Measurements from ENCODE around the gene KISS1. TPM values are rescaled to one million over a fixed set of nuclear protein-coding genes. Genes with fewer than 3 reads are reported as not detected.

KISS1 gene
- total RNA-seq, 2 experiments from 2014 or later, result not detected

DNA sequence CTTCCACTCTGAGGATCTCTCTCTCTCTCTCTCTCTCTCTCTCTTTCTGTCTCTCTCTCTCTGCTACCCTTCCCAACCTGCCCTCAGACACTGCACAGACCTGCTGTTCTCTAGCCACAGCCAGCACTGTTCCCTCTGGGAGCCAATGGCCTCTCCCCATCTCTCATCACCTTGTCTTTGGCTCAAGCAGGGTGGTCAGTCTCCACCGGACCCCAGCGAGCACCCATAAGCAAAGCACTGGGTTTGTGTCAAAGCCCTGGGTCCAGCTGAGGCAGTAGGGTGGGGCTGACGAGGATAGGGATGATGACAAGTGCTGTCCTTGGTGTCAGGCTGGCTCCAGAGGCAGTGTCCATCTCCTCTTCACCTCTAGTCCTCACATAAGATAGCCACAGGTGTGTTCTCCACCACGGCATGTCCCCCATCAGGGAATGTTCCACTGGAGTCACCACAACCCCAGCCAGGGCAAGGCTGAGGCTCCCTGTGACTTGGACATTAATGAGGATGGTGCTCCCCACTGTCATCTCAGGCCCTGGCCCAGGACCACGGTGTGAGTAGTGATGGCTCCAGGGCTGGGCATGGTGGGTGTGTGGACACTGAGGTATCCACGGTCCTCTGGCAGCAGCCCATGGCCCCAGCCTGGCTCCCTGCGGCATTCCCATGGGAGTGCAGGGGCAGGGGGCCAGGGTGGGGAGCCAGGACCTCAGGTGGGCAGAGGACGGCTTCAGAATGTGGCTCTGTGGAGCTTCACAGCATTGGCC lies 25.9 kb upstream of the KISS1 start:
- no peaks in the 10 kb centered on the region for H3K9me2 ChIP-seq (ENCODE audit: insufficient read depth, low read length)
- H3K36me3 ChIP-seq (ENCODE audit: insufficient read depth, low read length), result no peaks in the 10 kb centered on the region
- intact Hi-C loops (cut with micrococcal nuclease; ENCODE audit: unreplicated experiment), result no loop called here
- BruUV-seq (replicated peaks), result no TSS peak
- TF ChIP-seq, protein P1, sequence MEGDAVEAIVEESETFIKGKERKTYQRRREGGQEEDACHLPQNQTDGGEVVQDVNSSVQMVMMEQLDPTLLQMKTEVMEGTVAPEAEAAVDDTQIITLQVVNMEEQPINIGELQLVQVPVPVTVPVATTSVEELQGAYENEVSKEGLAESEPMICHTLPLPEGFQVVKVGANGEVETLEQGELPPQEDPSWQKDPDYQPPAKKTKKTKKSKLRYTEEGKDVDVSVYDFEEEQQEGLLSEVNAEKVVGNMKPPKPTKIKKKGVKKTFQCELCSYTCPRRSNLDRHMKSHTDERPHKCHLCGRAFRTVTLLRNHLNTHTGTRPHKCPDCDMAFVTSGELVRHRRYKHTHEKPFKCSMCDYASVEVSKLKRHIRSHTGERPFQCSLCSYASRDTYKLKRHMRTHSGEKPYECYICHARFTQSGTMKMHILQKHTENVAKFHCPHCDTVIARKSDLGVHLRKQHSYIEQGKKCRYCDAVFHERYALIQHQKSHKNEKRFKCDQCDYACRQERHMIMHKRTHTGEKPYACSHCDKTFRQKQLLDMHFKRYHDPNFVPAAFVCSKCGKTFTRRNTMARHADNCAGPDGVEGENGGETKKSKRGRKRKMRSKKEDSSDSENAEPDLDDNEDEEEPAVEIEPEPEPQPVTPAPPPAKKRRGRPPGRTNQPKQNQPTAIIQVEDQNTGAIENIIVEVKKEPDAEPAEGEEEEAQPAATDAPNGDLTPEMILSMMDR (conservative IDR thresholded peaks at IDR 0.05; ENCODE audit: low read length), result no peak
- no peak for TF ChIP-seq EZH2phosphoT487 (IDR thresholded peaks at IDR 0.05; ENCODE audit: borderline replicate concordance, low read depth, low read length)
- ChIA-PET POLR2A (interaction anchor here (0.7 kb wide), 1 partner anchor 103 kb away, joined by 4 read pairs; no protein-coding TSS in a partner anchor), CTCF (ENCODE audit: unreplicated experiment) (no interaction called here)
- H3K4me1 ChIP-seq (ENCODE audit: insufficient read depth, low read length, poor library complexity, severe bottlenecking), result no peaks in the 10 kb centered on the region
- no peak overlapping the region for H3K4me3 ChIP-seq (ENCODE audit: low read depth, low read length, poor library complexity, severe bottlenecking)
- no peak overlapping the region for H2AFZ ChIP-seq (ENCODE audit: low read length)
- no peaks in the 10 kb centered on the region for H4K20me1 ChIP-seq (ENCODE audit: insufficient read depth, low read length)
- no peak overlapping the region for H3K27ac ChIP-seq (ENCODE audit: low read depth, low read length, poor library complexity, severe bottlenecking)
- DNase-seq (ENCODE audit: low spot score), result no peak
- no peaks in the 10 kb centered on the region for H3K79me2 ChIP-seq (ENCODE audit: insufficient read depth, low read depth, low read length)
- no peak overlapping the region for H3K4me2 ChIP-seq (ENCODE audit: low read length)
- H3K9me3 ChIP-seq (ENCODE audit: low read length), result no peaks in the 10 kb centered on the region

DNA sequence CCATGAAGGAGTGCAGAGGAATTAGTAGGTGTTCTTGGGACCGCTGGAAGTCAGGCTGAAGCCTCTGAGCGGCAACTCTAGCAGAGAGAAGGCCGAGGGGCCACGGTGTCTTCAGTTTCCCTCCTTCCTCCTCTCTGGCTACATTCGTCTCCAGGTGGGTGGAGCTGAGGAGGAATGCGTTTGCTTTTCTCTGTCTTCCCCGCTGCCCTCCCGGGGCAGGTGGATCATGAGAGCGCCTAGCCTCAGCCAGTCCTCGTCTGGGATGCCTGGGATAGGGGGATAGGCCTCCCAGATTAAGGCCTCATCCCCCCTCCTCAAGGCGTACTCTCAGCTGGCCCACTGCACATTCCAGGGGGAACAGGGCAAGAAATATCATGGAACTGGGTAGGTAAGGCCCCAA lies 25.0 kb upstream of the KISS1 start:
- POLR2A ChIA-PET, result no interaction called here
- no peaks in the 10 kb centered on the region for H4K20me1 ChIP-seq (ENCODE audit: insufficient read depth, low read length)
- intact Hi-C loops (cut with micrococcal nuclease; ENCODE audit: unreplicated experiment), result no loop called here
- no peak overlapping the region for H2AFZ ChIP-seq (ENCODE audit: low read length)
- BruUV-seq (replicated peaks), result no TSS peak
- no peaks in the 10 kb centered on the region for H3K9me2 ChIP-seq (ENCODE audit: insufficient read depth, low read length)
- no peaks in the 10 kb centered on the region for H3K4me1 ChIP-seq (ENCODE audit: insufficient read depth, low read length, poor library complexity, severe bottlenecking)
- TF ChIP-seq, protein P1 (conservative IDR thresholded peaks at IDR 0.05; ENCODE audit: low read length), result no peak
- TF ChIP-seq EZH2phosphoT487 (IDR thresholded peaks at IDR 0.05; ENCODE audit: borderline replicate concordance, low read depth, low read length), result no peak
- no peaks in the 10 kb centered on the region for H3K79me2 ChIP-seq (ENCODE audit: insufficient read depth, low read depth, low read length)
- H3K36me3 ChIP-seq (ENCODE audit: insufficient read depth, low read length), result no peaks in the 10 kb centered on the region
- no peak overlapping the region for H3K27ac ChIP-seq (ENCODE audit: low read depth, low read length, poor library complexity, severe bottlenecking)
- no peak overlapping the region for H3K4me2 ChIP-seq (ENCODE audit: low read length)
- H3K4me3 ChIP-seq (ENCODE audit: low read depth, low read length, poor library complexity, severe bottlenecking), result no peak overlapping the region
- CTCF ChIA-PET (ENCODE audit: unreplicated experiment), result no interaction called here
- H3K9me3 ChIP-seq (ENCODE audit: low read length), result no peaks in the 10 kb centered on the region
- DNase-seq (ENCODE audit: low spot score), result no peak

GRCh38 chr1:204219971-204220616 lies 23.8 kb upstream of the KISS1 start:
- intact Hi-C loops (cut with micrococcal nuclease; ENCODE audit: unreplicated experiment), result no loop called here
- no TSS peak for BruUV-seq (replicated peaks)
- Histone ChIP-seq H4K20me1 (ENCODE audit: insufficient read depth, low read length) (no peaks in the 10 kb centered on the region), H3K4me1 (ENCODE audit: insufficient read depth, low read length, poor library complexity, severe bottlenecking) (no peaks in the 10 kb centered on the region), H2AFZ (ENCODE audit: low read length) (no peak overlapping the region), H3K4me3 (ENCODE audit: low read depth, low read length, poor library complexity, severe bottlenecking) (no peak overlapping the region), H3K36me3 (ENCODE audit: insufficient read depth, low read length) (no peaks in the 10 kb centered on the region), H3K79me2 (ENCODE audit: insufficient read depth, low read depth, low read length) (no peaks in the 10 kb centered on the region), H3K4me2 (ENCODE audit: low read length) (no peak overlapping the region), H3K9me2 (ENCODE audit: insufficient read depth, low read length) (no peaks in the 10 kb centered on the region), H3K9me3 (ENCODE audit: low read length) (no peaks in the 10 kb centered on the region), H3K27ac (ENCODE audit: low read depth, low read length, poor library complexity, severe bottlenecking) (no peak overlapping the region)
- DNase-seq (ENCODE audit: low spot score), result no peak
- TF ChIP-seq, protein P1 (conservative IDR thresholded peaks at IDR 0.05; ENCODE audit: low read length), result no peak
- no peak for TF ChIP-seq EZH2phosphoT487 (IDR thresholded peaks at IDR 0.05; ENCODE audit: borderline replicate concordance, low read depth, low read length)
- ChIA-PET CTCF (ENCODE audit: unreplicated experiment) (no interaction called here), POLR2A (no interaction called here)
